HEK293 (cell line): ENCODE results near the gene ATP8A1.

Source experiments
- CTCF ChIA-PET: fragments of 350-600 bp; formaldehyde crosslinking; extraction: SDS; loops from one replicate; lab custom pipeline; 2021; ENCODE audit warnings: antibody characterized with exemption; lab: Yijun Ruan, JAX
- POLR2A ChIA-PET: fragments of 300-600 bp; formaldehyde crosslinking; extraction: SDS; loops from one replicate; lab custom pipeline; 2020; ENCODE audit warnings: antibody characterized with exemption, inconsistent platforms; lab: Yijun Ruan, JAX
- H3K27ac ChIP-seq: fragments of 200-500 bp; sonication (Bioruptor generic); 2 replicates; pipeline ENCODE4 v1.5.1; 2014; ENCODE audit warnings: low read depth, low read length, control low read depth, inconsistent platforms; ENCODE audit errors: extremely low read depth
- H3K36me3 ChIP-seq, 2 experiments: fragments of 200-500 bp in 1 of 2; sonication (Bioruptor generic) in 1 of 2; 1 replicate in 1 of 2; 2 replicates in 1 of 2; pipeline ENCODE4 v1.5.1; 2014 to 2017; ENCODE audit warnings: inconsistent platforms in 2 of 2, low read length in 2 of 2; ENCODE audit not compliant: control insufficient read depth in 2 of 2, insufficient read depth in 1 of 2
- H3K4me1 ChIP-seq: fragments of 200-500 bp; sonication (Bioruptor generic); 2 replicates; pipeline ENCODE4 v1.5.1; 2014; ENCODE audit warnings: mild to moderate bottlenecking, low read length, inconsistent platforms; ENCODE audit not compliant: control insufficient read depth, insufficient read depth
- H3K4me3 ChIP-seq: 2 replicates; pipeline ENCODE4 v1.5.1; 2011; ENCODE audit warnings: low read depth, mild to moderate bottlenecking, control low read depth, low read length, moderate library complexity
- H3K9me3 ChIP-seq: fragments of 200-500 bp; sonication (Bioruptor generic); 2 replicates; pipeline ENCODE4 v1.5.1; 2014; ENCODE audit warnings: low read depth, low read length, inconsistent platforms; ENCODE audit not compliant: control insufficient read depth, insufficient read depth
- ELK4 ChIP-seq: IDR thresholded peaks from 2 replicates; pipeline ENCODE4 v1.6.1; 2011; ENCODE audit warnings: mild to moderate bottlenecking, low read depth, low read length, borderline replicate concordance
- GLIS1 ChIP-seq: fragments of 450-650 bp; formaldehyde crosslinking; IDR thresholded peaks from 2 replicates; pipeline ENCODE4 v1.5.1; 2016; ENCODE audit warnings: missing biosample characterization, missing genetic modification characterization
- HOXD13 ChIP-seq: sonication (generic); formaldehyde crosslinking; IDR thresholded peaks from 2 replicates; pipeline ENCODE4 v1.8.0; 2022; ENCODE audit warnings: missing genetic modification reagents, borderline replicate concordance
- INSM2 ChIP-seq: fragments of 450-650 bp; formaldehyde crosslinking; IDR thresholded peaks from 2 replicates; pipeline ENCODE4 v1.5.1; 2016; ENCODE audit warnings: missing biosample characterization, missing genetic modification characterization
- KLF16 ChIP-seq: fragments of 450-650 bp; formaldehyde crosslinking; IDR thresholded peaks from 2 replicates; pipeline ENCODE4 v1.5.1; 2017; ENCODE audit warnings: missing biosample characterization, missing genetic modification characterization
- OSR2 ChIP-seq: fragments of 450-650 bp; formaldehyde crosslinking; IDR thresholded peaks from 2 replicates; pipeline ENCODE4 v1.5.1; 2016; ENCODE audit warnings: missing biosample characterization, missing genetic modification characterization
- SCRT2 ChIP-seq: fragments of 450-650 bp; formaldehyde crosslinking; IDR thresholded peaks from 2 replicates; pipeline ENCODE4 v1.5.1; 2016; ENCODE audit warnings: missing biosample characterization, missing genetic modification characterization
- ZBTB11 ChIP-seq: fragments of 450-650 bp; formaldehyde crosslinking; conservative IDR thresholded peaks from 2 replicates; pipeline ENCODE4 v1.5.1; 2016; ENCODE audit warnings: low read depth, missing biosample characterization, missing genetic modification characterization
- ZBTB21 ChIP-seq: fragments of 450-650 bp; formaldehyde crosslinking; IDR thresholded peaks from 2 replicates; pipeline ENCODE4 v1.5.1; 2017; ENCODE audit warnings: missing biosample characterization, missing genetic modification characterization
- ZBTB49 ChIP-seq: fragments of 450-650 bp; formaldehyde crosslinking; IDR thresholded peaks from 2 replicates; pipeline ENCODE4 v1.5.1; 2016; ENCODE audit warnings: missing biosample characterization, missing genetic modification characterization, low read depth
- ZFP3 ChIP-seq: fragments of 450-650 bp; formaldehyde crosslinking; IDR thresholded peaks from 2 replicates; pipeline ENCODE4 v1.5.1; 2016; ENCODE audit warnings: low read depth, missing biosample characterization, missing genetic modification characterization
- ZNF121 ChIP-seq: fragments of 450-650 bp; formaldehyde crosslinking; IDR thresholded peaks from 2 replicates; pipeline ENCODE4 v1.5.1; 2016; ENCODE audit warnings: missing biosample characterization, missing genetic modification characterization
- ZNF404 ChIP-seq: fragments of 450-650 bp; formaldehyde crosslinking; IDR thresholded peaks from 2 replicates; pipeline ENCODE4 v1.5.1; 2017; ENCODE audit warnings: missing biosample characterization, missing genetic modification characterization
- ZNF473 ChIP-seq: fragments of 450-650 bp; formaldehyde crosslinking; IDR thresholded peaks from 2 replicates; pipeline ENCODE4 v1.5.1; 2017; ENCODE audit warnings: missing biosample characterization, missing genetic modification characterization
- ZNF530 ChIP-seq: fragments of 450-650 bp; formaldehyde crosslinking; IDR thresholded peaks from 2 replicates; pipeline ENCODE4 v1.5.1; 2016; ENCODE audit warnings: low read depth, missing biosample characterization, missing genetic modification characterization
- ZNF548 ChIP-seq: fragments of 450-650 bp; formaldehyde crosslinking; IDR thresholded peaks from 2 replicates; pipeline ENCODE4 v1.5.1; 2016; ENCODE audit warnings: missing biosample characterization, missing genetic modification characterization
- ZNF624 ChIP-seq: fragments of 450-650 bp; formaldehyde crosslinking; IDR thresholded peaks from 2 replicates; pipeline ENCODE4 v1.5.1; 2017; ENCODE audit warnings: missing biosample characterization, missing genetic modification characterization
- ZNF768 ChIP-seq: fragments of 450-650 bp; formaldehyde crosslinking; IDR thresholded peaks from 2 replicates; pipeline ENCODE4 v1.5.1; 2018; ENCODE audit warnings: missing biosample characterization, mild to moderate bottlenecking, missing genetic modification characterization
- ZNF843 ChIP-seq: fragments of 450-650 bp; formaldehyde crosslinking; IDR thresholded peaks from 2 replicates; pipeline ENCODE4 v1.5.1; 2016; ENCODE audit warnings: missing biosample characterization, missing genetic modification characterization
- ZSCAN18 ChIP-seq: fragments of 450-650 bp; formaldehyde crosslinking; IDR thresholded peaks from 2 replicates; pipeline ENCODE4 v1.5.1; 2016; ENCODE audit warnings: missing biosample characterization, missing genetic modification characterization
- ZSCAN4 ChIP-seq: fragments of 450-650 bp; formaldehyde crosslinking; IDR thresholded peaks from 2 replicates; pipeline ENCODE4 v1.5.1; 2017; ENCODE audit warnings: missing biosample characterization, missing genetic modification characterization
- ZXDB ChIP-seq: fragments of 450-650 bp; formaldehyde crosslinking; IDR thresholded peaks from 2 replicates; pipeline ENCODE4 v1.5.1; 2016; ENCODE audit warnings: missing biosample characterization, missing genetic modification characterization

Gene ATP8A1

GRCh38 chr4:42420140-42420539 is 236.8 kb downstream of the ATP8A1 start (continued):
- TF ChIP-seq ZSCAN18 (tag by site-specific recombination): no peak
- no peak for TF ChIP-seq HOXD13
- TF ChIP-seq ELK4: no peak

- ChIA-PET POLR2A (no interaction called here), CTCF (no interaction called here)
- H3K27ac ChIP-seq: no peak overlapping the region
- H3K4me3 ChIP-seq: no peak overlapping the region
- H3K36me3 ChIP-seq: peaks cover 0 to 7% of the 10 kb centered on the region in 2 experiments; a peak in 1 of 3 replicates
- H3K9me3 ChIP-seq: no peaks in the 10 kb centered on the region
- TF ChIP-seq SCRT2 (tag by site-specific recombination) (no peak), ZNF843 (no peak), ZFP3 (tag by site-specific recombination) (no peak), ZBTB11 (tag by site-specific recombination) (no peak), ZNF530 (tag by site-specific recombination) (no peak), ZNF768 (tag by site-specific recombination) (no peak), ZSCAN18 (tag by site-specific recombination) (no peak), KLF16 (tag by site-specific recombination) (no peak), ZBTB21 (tag by site-specific recombination) (no peak), ZXDB (no peak), OSR2 (tag by site-specific recombination) (no peak), INSM2 (tag by site-specific recombination) (no peak), ZNF473 (no peak), GLIS1 (no peak), ZNF624 (tag by site-specific recombination) (no peak), ZBTB49 (tag by site-specific recombination) (no peak), ZNF121 (tag by site-specific recombination) (no peak), ZNF404 (tag by site-specific recombination) (no peak), ZSCAN4 (tag by site-specific recombination) (no peak), ZNF548 (no peak)
- no peaks in the 10 kb centered on the region for H3K4me1 ChIP-seq
Observed at GRCh38 chr4:42417550-42417949, 239.4 kb downstream of the ATP8A1 start.
